ENCODE results near the gene ZNF541. TPM values are rescaled to one million over a fixed set of nuclear protein-coding genes. Genes with fewer than 3 reads are reported as not detected.

Gene ZNF541
- total and polyA plus RNA-seq, 2 donors from 2014 or later = 0.69 to 0.86 TPM

DNA sequence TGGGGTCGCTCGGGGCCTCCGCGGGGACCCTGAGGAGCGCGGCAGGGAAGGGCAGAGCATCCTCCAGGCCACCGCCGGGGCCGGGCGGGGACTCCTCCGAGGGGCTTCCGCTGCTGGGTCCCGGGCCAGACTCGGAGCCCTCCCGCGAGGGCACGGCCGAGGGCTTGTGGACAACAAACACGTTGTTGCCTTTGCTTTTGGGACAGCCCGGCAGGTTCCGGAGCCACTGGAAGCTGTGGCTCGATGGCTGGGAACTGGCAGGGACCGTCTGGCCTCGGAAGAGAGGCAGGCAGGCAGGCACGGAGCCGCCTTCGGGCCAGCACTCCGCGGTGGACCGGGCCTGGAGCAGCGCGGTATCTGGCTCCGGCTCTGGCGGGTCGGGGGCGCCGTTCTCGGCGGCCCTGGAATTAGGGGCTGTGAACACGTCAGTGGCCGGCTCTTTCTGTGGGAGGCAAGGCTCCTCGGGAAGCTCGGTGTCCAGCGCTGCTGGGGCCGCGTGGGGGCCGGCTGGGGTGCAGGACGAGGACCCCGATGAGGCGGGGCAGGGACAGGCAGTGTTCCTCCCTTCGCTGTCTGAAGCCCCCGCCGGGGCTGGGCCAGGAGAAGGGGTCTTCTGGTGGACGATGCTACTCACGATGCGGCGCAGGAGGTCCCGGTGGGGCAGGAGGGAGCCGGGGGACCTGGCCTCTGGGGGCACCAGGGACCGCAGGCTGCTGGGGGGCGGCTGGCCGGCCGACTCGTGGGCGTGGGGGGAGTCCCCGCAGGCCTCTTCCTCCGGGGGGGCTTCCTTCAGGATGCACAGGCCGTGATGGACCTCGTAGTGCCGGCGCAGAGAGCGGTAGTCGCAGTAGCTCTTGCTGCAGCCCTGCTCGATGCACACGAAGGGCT is 27.6 kb downstream of the ZNF541 start:
- Histone ChIP-seq H3K9ac (ENCODE audit: low read length in 3 of 3) (no peak overlapping the region), H3K4me3 (ENCODE audit: low read length in 3 of 3) (peak overlapping the region in 1 of 3 donors; percentile 13), H3K27ac (ENCODE audit: low read depth in 2 of 2, low read length in 2 of 2) (no peak overlapping the region), H3K27me3 (ENCODE audit: control insufficient read depth, insufficient read depth, low read length) (no peaks in the 10 kb centered on the region), H3K36me3 (ENCODE audit: control insufficient read depth in 2 of 3, insufficient read depth in 3 of 3, low read length in 3 of 3) (no peaks in the 10 kb centered on the region), H3K4me1 (ENCODE audit: control insufficient read depth in 2 of 3, insufficient read depth in 2 of 3, low read depth in 1 of 3, low read length in 3 of 3) (peaks cover 0 to 2% (median 0%) of the 10 kb centered on the region in 3 donors), H3K9me3 (ENCODE audit: control insufficient read depth in 2 of 3, insufficient read depth in 1 of 3, low read length in 3 of 3) (no peaks in the 10 kb centered on the region)
- DNase-seq (peak in 2 of 5 donors; percentile 14 to 25), FAIRE-seq (no peak)
- intact Hi-C loops (cut with DNase I) = no loop called here
- TF ChIP-seq, protein P1, sequence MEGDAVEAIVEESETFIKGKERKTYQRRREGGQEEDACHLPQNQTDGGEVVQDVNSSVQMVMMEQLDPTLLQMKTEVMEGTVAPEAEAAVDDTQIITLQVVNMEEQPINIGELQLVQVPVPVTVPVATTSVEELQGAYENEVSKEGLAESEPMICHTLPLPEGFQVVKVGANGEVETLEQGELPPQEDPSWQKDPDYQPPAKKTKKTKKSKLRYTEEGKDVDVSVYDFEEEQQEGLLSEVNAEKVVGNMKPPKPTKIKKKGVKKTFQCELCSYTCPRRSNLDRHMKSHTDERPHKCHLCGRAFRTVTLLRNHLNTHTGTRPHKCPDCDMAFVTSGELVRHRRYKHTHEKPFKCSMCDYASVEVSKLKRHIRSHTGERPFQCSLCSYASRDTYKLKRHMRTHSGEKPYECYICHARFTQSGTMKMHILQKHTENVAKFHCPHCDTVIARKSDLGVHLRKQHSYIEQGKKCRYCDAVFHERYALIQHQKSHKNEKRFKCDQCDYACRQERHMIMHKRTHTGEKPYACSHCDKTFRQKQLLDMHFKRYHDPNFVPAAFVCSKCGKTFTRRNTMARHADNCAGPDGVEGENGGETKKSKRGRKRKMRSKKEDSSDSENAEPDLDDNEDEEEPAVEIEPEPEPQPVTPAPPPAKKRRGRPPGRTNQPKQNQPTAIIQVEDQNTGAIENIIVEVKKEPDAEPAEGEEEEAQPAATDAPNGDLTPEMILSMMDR (IDR thresholded peaks at IDR 0.05; ENCODE audit: borderline replicate concordance, extremely low read depth, insufficient read depth) = no peak

DNA sequence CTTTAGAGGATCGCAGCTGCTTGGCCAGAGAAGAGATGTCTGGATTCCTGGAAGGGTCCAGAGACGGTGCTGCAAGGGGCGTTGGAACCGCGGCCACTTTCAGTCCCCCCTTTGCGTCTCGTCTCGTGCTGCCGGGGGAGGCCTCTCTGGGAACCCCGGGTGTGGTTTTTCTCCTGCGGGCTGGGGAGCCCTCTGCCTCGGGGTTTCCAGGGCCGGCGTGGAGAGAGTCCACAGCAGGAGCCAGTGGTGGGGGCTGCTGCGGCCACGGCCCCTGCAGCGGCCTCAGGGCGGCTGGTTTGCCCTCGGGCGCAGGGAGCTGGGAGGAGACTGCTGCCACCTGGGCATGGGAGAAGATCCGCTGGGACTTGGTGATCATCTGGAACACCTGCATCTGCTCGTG is 28.5 kb downstream of the ZNF541 start:
- DNase-seq (no peak), FAIRE-seq (no peak)
- Histone ChIP-seq H3K9me3 (ENCODE audit: control insufficient read depth in 2 of 3, insufficient read depth in 1 of 3, low read length in 3 of 3) (no peaks in the 10 kb centered on the region), H3K36me3 (ENCODE audit: control insufficient read depth in 2 of 3, insufficient read depth in 3 of 3, low read length in 3 of 3) (no peaks in the 10 kb centered on the region), H3K27ac (ENCODE audit: low read depth in 2 of 2, low read length in 2 of 2) (no peak overlapping the region), H3K4me1 (ENCODE audit: control insufficient read depth in 2 of 3, insufficient read depth in 2 of 3, low read depth in 1 of 3, low read length in 3 of 3) (peaks cover 0 to 2% (median 0%) of the 10 kb centered on the region in 3 donors), H3K4me3 (ENCODE audit: low read length in 3 of 3) (no peak overlapping the region), H3K27me3 (ENCODE audit: control insufficient read depth, insufficient read depth, low read length) (no peaks in the 10 kb centered on the region), H3K9ac (ENCODE audit: low read length in 3 of 3) (no peak overlapping the region)
- TF ChIP-seq, protein P1 (IDR thresholded peaks at IDR 0.05; ENCODE audit: borderline replicate concordance, extremely low read depth, insufficient read depth) = no peak
- intact Hi-C loops (cut with DNase I) = no loop called here

DNA sequence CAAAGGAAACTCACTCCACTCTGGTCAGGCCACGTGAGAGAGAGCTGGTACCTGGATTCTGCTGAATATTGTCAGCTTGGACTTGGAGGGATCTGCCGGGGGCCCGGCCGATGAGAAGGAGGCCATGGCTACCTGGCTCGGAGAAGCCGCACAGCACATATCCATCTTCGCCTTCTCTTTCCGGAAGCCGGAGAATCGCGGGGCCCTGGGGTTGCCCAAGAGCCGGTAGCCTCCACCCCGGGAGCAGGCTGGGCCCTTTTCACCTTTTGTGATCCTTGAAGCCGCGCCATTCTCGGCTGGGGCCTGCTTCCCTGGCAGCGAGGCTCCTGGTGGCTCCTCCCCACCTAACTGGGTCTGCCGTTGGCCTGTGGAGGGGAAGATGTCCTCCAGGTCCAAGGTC is 28.9 kb downstream of the ZNF541 start:
- H3K4me3 ChIP-seq (ENCODE audit: low read length in 3 of 3) = no peak overlapping the region
- TF ChIP-seq, protein P1 (IDR thresholded peaks at IDR 0.05; ENCODE audit: borderline replicate concordance, extremely low read depth, insufficient read depth) = no peak
- no peak overlapping the region for H3K9ac ChIP-seq (ENCODE audit: low read length in 3 of 3)
- intact Hi-C loops (cut with DNase I) = no loop called here
- H3K9me3 ChIP-seq (ENCODE audit: control insufficient read depth in 2 of 3, insufficient read depth in 1 of 3, low read length in 3 of 3) = no peaks in the 10 kb centered on the region
- H3K4me1 ChIP-seq (ENCODE audit: control insufficient read depth in 2 of 3, insufficient read depth in 2 of 3, low read depth in 1 of 3, low read length in 3 of 3) = peaks cover 0 to 2% (median 0%) of the 10 kb centered on the region in 3 donors
- H3K36me3 ChIP-seq (ENCODE audit: control insufficient read depth in 2 of 3, insufficient read depth in 3 of 3, low read length in 3 of 3) = no peaks in the 10 kb centered on the region
- no peaks in the 10 kb centered on the region for H3K27me3 ChIP-seq (ENCODE audit: control insufficient read depth, insufficient read depth, low read length)
- no peak for DNase-seq
- FAIRE-seq = no peak
- H3K27ac ChIP-seq (ENCODE audit: low read depth in 2 of 2, low read length in 2 of 2) = no peak overlapping the region

Data from kidney (tissue), 14 donors.